Upper lobe of left lung (tissue), 4 donors: ENCODE measurements around the gene PTPRN2.

Experiments
- EP300 ChIP-seq, 4 donors: sonication (generic); formaldehyde crosslinking; IDR thresholded peaks; one replicate each; pipeline ENCODE4 v1.5.1; 2017; ENCODE audit warnings: antibody characterized with exemption in 4 of 4, control low read depth in 2 of 4
- POLR2A ChIP-seq, 4 donors: fragments of 450-650 bp; IDR thresholded peaks; one replicate each; pipeline ENCODE4 v1.5.1; 2016 to 2017; ENCODE audit warnings: antibody characterized with exemption in 4 of 4, mild to moderate bottlenecking in 2 of 4
- TF ChIP-seq, protein P1 (sequence below), 6 experiments: fragments of 450-650 bp in 4 of 6; fragments of 200-600 bp in 2 of 6; sonication (generic) in 2 of 6; IDR thresholded peaks; one replicate each; pipeline ENCODE4 v1.5.1; 2016 to 2019; ENCODE audit warnings: antibody characterized with exemption in 6 of 6

DNA sequence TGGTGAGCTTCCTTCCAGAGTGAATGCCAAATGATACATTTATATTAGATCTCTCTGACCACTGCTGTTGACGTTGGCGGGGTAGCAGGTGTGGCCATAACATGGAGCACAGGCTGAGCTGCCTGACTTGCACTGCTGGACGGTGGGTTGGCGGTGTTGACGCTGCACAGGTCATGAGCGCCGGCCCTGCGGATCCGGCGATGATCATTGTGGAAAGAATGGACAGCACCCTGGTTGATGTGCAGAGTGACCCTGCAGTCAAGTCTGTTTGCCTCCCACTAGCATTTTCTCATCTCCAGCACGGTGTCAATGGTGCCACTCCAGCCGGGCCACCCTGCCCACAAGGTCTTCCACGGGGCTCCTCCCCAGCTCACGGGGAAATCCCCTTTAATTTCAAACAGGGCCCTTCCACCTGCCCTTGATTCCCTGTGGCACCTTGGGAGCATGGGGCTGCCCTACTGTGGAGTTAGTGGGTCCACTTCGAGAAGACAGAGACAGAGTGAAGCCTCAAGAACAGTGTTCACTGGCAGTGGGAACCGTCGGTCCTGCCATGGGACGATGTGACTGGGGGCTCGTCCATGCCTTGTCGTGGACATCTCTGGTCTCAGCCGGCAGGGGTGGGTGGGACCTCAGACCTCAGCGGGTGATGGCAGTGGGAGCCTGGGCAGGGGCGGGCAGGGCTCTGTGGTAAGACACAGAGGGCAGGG, 613.5 kb downstream of the PTPRN2 start:
- no peak for TF ChIP-seq EP300 (IDR thresholded peaks at IDR 0.05)
- TF ChIP-seq, protein P1, sequence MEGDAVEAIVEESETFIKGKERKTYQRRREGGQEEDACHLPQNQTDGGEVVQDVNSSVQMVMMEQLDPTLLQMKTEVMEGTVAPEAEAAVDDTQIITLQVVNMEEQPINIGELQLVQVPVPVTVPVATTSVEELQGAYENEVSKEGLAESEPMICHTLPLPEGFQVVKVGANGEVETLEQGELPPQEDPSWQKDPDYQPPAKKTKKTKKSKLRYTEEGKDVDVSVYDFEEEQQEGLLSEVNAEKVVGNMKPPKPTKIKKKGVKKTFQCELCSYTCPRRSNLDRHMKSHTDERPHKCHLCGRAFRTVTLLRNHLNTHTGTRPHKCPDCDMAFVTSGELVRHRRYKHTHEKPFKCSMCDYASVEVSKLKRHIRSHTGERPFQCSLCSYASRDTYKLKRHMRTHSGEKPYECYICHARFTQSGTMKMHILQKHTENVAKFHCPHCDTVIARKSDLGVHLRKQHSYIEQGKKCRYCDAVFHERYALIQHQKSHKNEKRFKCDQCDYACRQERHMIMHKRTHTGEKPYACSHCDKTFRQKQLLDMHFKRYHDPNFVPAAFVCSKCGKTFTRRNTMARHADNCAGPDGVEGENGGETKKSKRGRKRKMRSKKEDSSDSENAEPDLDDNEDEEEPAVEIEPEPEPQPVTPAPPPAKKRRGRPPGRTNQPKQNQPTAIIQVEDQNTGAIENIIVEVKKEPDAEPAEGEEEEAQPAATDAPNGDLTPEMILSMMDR (IDR thresholded peaks at IDR 0.05): no peak
- no peak for TF ChIP-seq POLR2A (IDR thresholded peaks at IDR 0.05)
